Adrenal gland (tissue), 5 donors: ENCODE data around the gene DGCR8.

Source experiments
- POLR2A ChIP-seq, 2 donors: fragments of 450-650 bp; IDR thresholded peaks; one replicate each; pipeline ENCODE4 v1.6.1; 2017; ENCODE audit warnings: antibody characterized with exemption in 2 of 2, mild to moderate bottlenecking in 2 of 2, moderate library complexity in 1 of 2
- TF ChIP-seq, protein P1 (sequence below), 6 experiments: fragments of 450-650 bp in 4 of 6; fragments of 200-600 bp in 2 of 6; sonication (generic) in 1 of 6; IDR thresholded peaks; 1 replicate in 5 of 6; 2 replicates in 1 of 6; pipeline versions ENCODE4 v1.5.1 to v1.8.0; 2016 to 2021; ENCODE audit warnings: antibody characterized with exemption in 6 of 6, mild to moderate bottlenecking in 2 of 6, moderate library complexity in 1 of 6
- donor health status: DM: no; HTN: no; CAD: no.

DNA sequence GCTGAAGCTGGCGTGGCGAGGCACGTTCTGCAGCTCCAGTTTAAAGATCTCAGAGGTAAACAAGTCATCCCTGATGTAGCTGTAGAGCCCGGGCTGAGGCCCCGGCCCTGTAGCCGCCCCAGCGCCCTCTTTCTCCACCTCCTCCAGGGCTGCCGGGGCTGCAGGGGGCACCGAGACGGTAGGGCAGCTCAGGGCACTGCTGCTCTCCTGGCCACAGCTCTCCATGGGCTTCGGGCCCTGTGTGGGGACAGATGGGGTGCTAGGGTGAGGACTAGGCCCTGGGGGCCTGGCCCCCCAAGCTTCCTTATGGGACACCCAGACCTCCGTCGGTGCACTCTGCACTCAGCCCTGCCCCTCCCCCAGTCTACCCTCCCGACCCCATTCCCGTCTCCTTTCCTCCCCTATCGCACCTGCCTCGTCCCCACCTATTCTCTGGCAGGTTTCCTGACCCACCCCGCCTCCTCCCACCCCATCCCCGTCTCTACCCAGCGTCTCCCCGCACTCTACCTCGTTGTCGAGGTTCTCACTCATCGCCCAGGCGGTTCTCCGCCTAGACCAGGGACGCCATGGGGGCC, 36.4 kb downstream of the DGCR8 start:
- TF ChIP-seq, protein P1, sequence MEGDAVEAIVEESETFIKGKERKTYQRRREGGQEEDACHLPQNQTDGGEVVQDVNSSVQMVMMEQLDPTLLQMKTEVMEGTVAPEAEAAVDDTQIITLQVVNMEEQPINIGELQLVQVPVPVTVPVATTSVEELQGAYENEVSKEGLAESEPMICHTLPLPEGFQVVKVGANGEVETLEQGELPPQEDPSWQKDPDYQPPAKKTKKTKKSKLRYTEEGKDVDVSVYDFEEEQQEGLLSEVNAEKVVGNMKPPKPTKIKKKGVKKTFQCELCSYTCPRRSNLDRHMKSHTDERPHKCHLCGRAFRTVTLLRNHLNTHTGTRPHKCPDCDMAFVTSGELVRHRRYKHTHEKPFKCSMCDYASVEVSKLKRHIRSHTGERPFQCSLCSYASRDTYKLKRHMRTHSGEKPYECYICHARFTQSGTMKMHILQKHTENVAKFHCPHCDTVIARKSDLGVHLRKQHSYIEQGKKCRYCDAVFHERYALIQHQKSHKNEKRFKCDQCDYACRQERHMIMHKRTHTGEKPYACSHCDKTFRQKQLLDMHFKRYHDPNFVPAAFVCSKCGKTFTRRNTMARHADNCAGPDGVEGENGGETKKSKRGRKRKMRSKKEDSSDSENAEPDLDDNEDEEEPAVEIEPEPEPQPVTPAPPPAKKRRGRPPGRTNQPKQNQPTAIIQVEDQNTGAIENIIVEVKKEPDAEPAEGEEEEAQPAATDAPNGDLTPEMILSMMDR (IDR thresholded peaks at IDR 0.05) = no peak
- TF ChIP-seq POLR2A (IDR thresholded peaks at IDR 0.05) = no peak
